HepG2 (cell line): Measurements from ENCODE around the gene KIZ. TPM values are rescaled to one million over a fixed set of nuclear protein-coding genes. Genes with fewer than 3 reads are reported as not detected.

Source experiments
- ERF ChIP-seq: IDR thresholded peaks from 2 replicates; pipeline ENCODE4 v1.6.1; 2018; ENCODE audit warnings: missing biosample characterization, missing genetic modification reagents
- GATAD2A ChIP-seq: IDR thresholded peaks from 2 replicates; pipeline ENCODE4 v1.6.1; 2016
- GLI4 ChIP-seq: sonication (generic); formaldehyde crosslinking; IDR thresholded peaks from 2 replicates; pipeline ENCODE4 v1.5.1; 2020; ENCODE audit warnings: missing genetic modification reagents, mild to moderate bottlenecking, moderate library complexity, borderline replicate concordance
- HNF4A ChIP-seq: sonication (generic); formaldehyde crosslinking; IDR thresholded peaks from 2 replicates; pipeline ENCODE4 v1.4.0; 2020; ENCODE audit warnings: missing genetic modification reagents
- HOXA3 ChIP-seq: sonication (generic); formaldehyde crosslinking; IDR thresholded peaks from 2 replicates; pipeline ENCODE4 v1.5.0; 2020; ENCODE audit warnings: missing genetic modification reagents
- MEIS2 ChIP-seq: sonication (generic); formaldehyde crosslinking; IDR thresholded peaks from 2 replicates; pipeline ENCODE4 v1.9.0; 2021; ENCODE audit warnings: mild to moderate bottlenecking, missing genetic modification reagents
- MLX ChIP-seq: IDR thresholded peaks from 2 replicates; pipeline ENCODE4 v1.6.1; 2016
- PAXIP1 ChIP-seq: sonication (generic); formaldehyde crosslinking; conservative IDR thresholded peaks from 2 replicates; pipeline ENCODE4 v1.4.0; 2020; ENCODE audit warnings: mild to moderate bottlenecking, missing genetic modification reagents, moderate library complexity
- PITX1 ChIP-seq: sonication (generic); formaldehyde crosslinking; IDR thresholded peaks from 2 replicates; pipeline ENCODE4 v1.5.1; 2020; ENCODE audit warnings: mild to moderate bottlenecking, missing genetic modification reagents
- RAD21 ChIP-seq: fragments of 450-650 bp; formaldehyde crosslinking; IDR thresholded peaks from 2 replicates; pipeline ENCODE4 v1.5.0; 2020; ENCODE audit warnings: mild to moderate bottlenecking
- TP53 ChIP-seq: sonication (generic); formaldehyde crosslinking; conservative IDR thresholded peaks from 2 replicates; pipeline ENCODE4 v1.4.0; 2020; ENCODE audit warnings: missing genetic modification reagents
- USF2 ChIP-seq, 2 experiments: sonication (generic) in 1 of 2; formaldehyde crosslinking in 1 of 2; IDR thresholded peaks; 2 replicates each; pipeline versions ENCODE4 v1.5.1 to v1.6.1; 2011 to 2020; ENCODE audit warnings: borderline replicate concordance in 1 of 2, low read depth in 1 of 2, low read length in 1 of 2, mild to moderate bottlenecking in 1 of 2, missing genetic modification reagents in 1 of 2, moderate library complexity in 1 of 2
- ZBTB39 ChIP-seq: sonication (generic); formaldehyde crosslinking; IDR thresholded peaks from 2 replicates; pipeline ENCODE4 v1.5.0; 2020; ENCODE audit warnings: missing genetic modification reagents
- ZBTB7A ChIP-seq: sonication (generic); formaldehyde crosslinking; IDR thresholded peaks from 2 replicates; pipeline ENCODE4 v1.8.0; 2022; ENCODE audit warnings: mild to moderate bottlenecking, missing genetic modification reagents
- ZNF383 ChIP-seq: sonication (generic); formaldehyde crosslinking; IDR thresholded peaks from 2 replicates; pipeline ENCODE4 v1.4.0; 2020; ENCODE audit warnings: missing genetic modification reagents, mild to moderate bottlenecking, borderline replicate concordance
- ZNF574 ChIP-seq: sonication (generic); formaldehyde crosslinking; IDR thresholded peaks from 2 replicates; pipeline ENCODE4 v1.4.0; 2020; ENCODE audit warnings: missing genetic modification reagents
- ZNF768 ChIP-seq: sonication (generic); formaldehyde crosslinking; IDR thresholded peaks from 2 replicates; pipeline ENCODE4 v1.4.0; 2020; ENCODE audit warnings: missing genetic modification reagents
- polyA plus RNA-seq, 8 experiments: library from polyadenylated mRNA; depleted of rRNA in 3 of 8; stranded (reverse) in 7 of 8; unstranded in 1 of 8; fragments of >200 nt; fragmentation: Illumina TruSeq in 4 of 8; extraction: Trizol in 4 of 8; gene quantifications; 2 replicates each; pipeline versions ENCODE4 v1.2.1 to v1.2.3, GENCODE V29; 2011 to 2016; ENCODE audit warnings: low read depth in 4 of 8, missing spikeins in 1 of 8, mixed read lengths in 1 of 8; ENCODE audit not compliant: insufficient read depth in 1 of 8
- total RNA-seq, 5 experiments: library from RNA; depleted of rRNA; stranded (reverse); fragments of >200 nt; fragmentation: Illumina TruSeq; extraction: Trizol; gene quantifications; 2 replicates each; pipeline ENCODE4 v1.2.3, GENCODE V29; 2016; ENCODE audit warnings: low read depth in 1 of 5

Gene KIZ
- total and polyA plus RNA-seq, 2 of the 13 experiments (the other 11 are each of a cell fraction or from before 2014, with no cell fraction given) = 46.3 to 114 TPM

- peak; percentile 12; the same call in 1 of the 2 replicates for TF ChIP-seq HNF4A
- TF ChIP-seq MEIS2 = peak; percentile 50; the same call in 1 of the 2 replicates
- peak; percentile 79 for TF ChIP-seq RAD21
- no peak for TF ChIP-seq PITX1 (CRISPR knock-in tag)
- TF ChIP-seq USF2 (IDR thresholded peaks at IDR 0.05; ENCODE audit: low read depth, low read length) = no peak
- no peak for TF ChIP-seq USF2 (CRISPR knock-in tag; IDR thresholded peaks at IDR 0.05; ENCODE audit: borderline replicate concordance)
- TF ChIP-seq GLI4 (CRISPR knock-in tag) = 0 out of 2 replicates have a peak, but pooled peaks have one; percentile 35
- TF ChIP-seq ZBTB7A (CRISPR knock-in tag) = no peak
- no peak; the same call in none of the 2 replicates for TF ChIP-seq ERF (CRISPR knock-in tag)
- peak; percentile 56 for TF ChIP-seq HOXA3 (CRISPR knock-in tag)
- peak; percentile 50; the same call in 1 of the 2 replicates for TF ChIP-seq GATAD2A (CRISPR knock-in tag)
- no peak for TF ChIP-seq ZNF383
- no peak for TF ChIP-seq ZBTB39 (CRISPR knock-in tag)
- TF ChIP-seq MLX (CRISPR knock-in tag) = no peak
- no peak for TF ChIP-seq PAXIP1 (CRISPR knock-in tag)
- TF ChIP-seq TP53 (CRISPR knock-in tag) = no peak
- TF ChIP-seq ZNF768 = peak; percentile 46; the same call in 1 of the 2 replicates
- TF ChIP-seq ZNF574 (CRISPR knock-in tag) = no peak
These were observed 109.9 kb downstream of the KIZ start (continued) for GRCh38 chr20:21235484-21236445.
